ENCODE measurements around the gene ATP13A3. TPM values are rescaled to one million over a fixed set of nuclear protein-coding genes. Genes with fewer than 3 reads are reported as not detected.

ATP13A3 gene
- total RNA-seq, 1 donor from 2014 or later: 63.1 TPM

- no peak overlapping the region for H3K27ac Mint-ChIP-seq (ENCODE audit: unreplicated experiment)
- peaks cover 8% of the 10 kb centered on the region for H3K4me1 Mint-ChIP-seq (ENCODE audit: unreplicated experiment)
Observed at GRCh38 chr3:194474675-194475074, 12.1 kb downstream of the ATP13A3 start.

GRCh38 chr3:194472290-194472920 lies 14.4 kb downstream of the ATP13A3 start:
- Mint-ChIP-seq H3K4me3 (ENCODE audit: unreplicated experiment) (no peak overlapping the region), H3K4me1 (ENCODE audit: unreplicated experiment) (peaks cover 7% of the 10 kb centered on the region), H3K27me3 (ENCODE audit: unreplicated experiment) (no peaks in the 10 kb centered on the region), H3K36me3 (ENCODE audit: unreplicated experiment) (no peaks in the 10 kb centered on the region), H3K9me3 (ENCODE audit: unreplicated experiment) (no peaks in the 10 kb centered on the region), H3K27ac (ENCODE audit: unreplicated experiment) (no peak overlapping the region)
- TF ChIP-seq CTCF (IDR thresholded peaks at IDR 0.05): peak; percentile 92
- DNase-seq (ENCODE audit: extremely low spot score, unreplicated experiment): no peak

More at GRCh38 chr3:194474675-194475074, 12.1 kb downstream of the ATP13A3 start:
- Mint-ChIP-seq H3K27me3 (ENCODE audit: unreplicated experiment) (no peaks in the 10 kb centered on the region), H3K4me3 (ENCODE audit: unreplicated experiment) (no peak overlapping the region), H3K36me3 (ENCODE audit: unreplicated experiment) (no peaks in the 10 kb centered on the region), H3K9me3 (ENCODE audit: unreplicated experiment) (no peaks in the 10 kb centered on the region)
- TF ChIP-seq CTCF (IDR thresholded peaks at IDR 0.05): no peak
- DNase-seq (ENCODE audit: extremely low spot score, unreplicated experiment): no peak

DNA sequence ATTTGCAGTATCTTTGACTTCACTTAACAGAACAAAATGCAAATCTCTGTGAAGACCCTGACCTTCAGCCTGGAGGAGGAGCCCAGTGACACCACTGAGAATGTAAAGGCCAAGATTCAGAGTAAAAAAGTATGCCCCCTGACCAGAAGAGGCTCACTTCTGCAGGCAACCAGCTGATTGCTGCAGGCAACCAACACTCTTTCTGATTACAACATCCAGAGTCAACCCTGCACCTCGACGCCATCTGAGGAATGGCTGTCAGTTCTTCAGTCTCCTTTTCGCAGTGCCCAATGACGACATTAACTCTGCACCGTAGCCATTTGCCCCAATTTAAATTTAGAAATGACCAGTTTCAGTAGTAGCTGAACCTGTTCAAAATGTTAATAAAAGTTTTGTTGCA lies 14.9 kb downstream of the ATP13A3 start:
- DNase-seq (ENCODE audit: extremely low spot score, unreplicated experiment): no peak
- Mint-ChIP-seq H3K27me3 (ENCODE audit: unreplicated experiment) (no peaks in the 10 kb centered on the region), H3K4me3 (ENCODE audit: unreplicated experiment) (no peak overlapping the region), H3K27ac (ENCODE audit: unreplicated experiment) (no peak overlapping the region), H3K36me3 (ENCODE audit: unreplicated experiment) (no peaks in the 10 kb centered on the region), H3K4me1 (ENCODE audit: unreplicated experiment) (peaks cover 8% of the 10 kb centered on the region), H3K9me3 (ENCODE audit: unreplicated experiment) (no peaks in the 10 kb centered on the region)
- TF ChIP-seq CTCF (IDR thresholded peaks at IDR 0.05): no peak

DNA sequence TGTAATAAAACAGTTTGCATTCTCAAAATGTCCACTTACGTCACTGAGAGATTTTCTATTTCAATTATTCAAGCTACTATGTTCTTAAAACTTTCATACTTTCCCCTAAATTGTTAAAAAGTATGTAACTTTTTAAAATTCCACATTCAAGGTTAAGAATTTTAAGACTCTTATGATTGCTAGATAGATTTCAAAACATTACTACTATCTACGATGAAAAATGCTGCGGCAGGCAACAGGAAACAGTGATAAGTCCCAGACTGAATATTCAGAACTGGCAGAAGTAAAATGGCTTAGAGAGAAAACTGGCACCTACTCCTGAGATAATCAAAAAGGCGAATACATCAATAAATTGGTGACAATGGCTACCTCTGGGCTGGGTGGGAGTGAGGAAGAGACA lies 16.2 kb downstream of the ATP13A3 start:
- Mint-ChIP-seq H3K9me3 (ENCODE audit: unreplicated experiment) (no peaks in the 10 kb centered on the region), H3K36me3 (ENCODE audit: unreplicated experiment) (no peaks in the 10 kb centered on the region), H3K27ac (ENCODE audit: unreplicated experiment) (no peak overlapping the region), H3K4me1 (ENCODE audit: unreplicated experiment) (peaks cover 11% of the 10 kb centered on the region), H3K4me3 (ENCODE audit: unreplicated experiment) (no peak overlapping the region), H3K27me3 (ENCODE audit: unreplicated experiment) (no peaks in the 10 kb centered on the region)
- no peak for TF ChIP-seq CTCF (IDR thresholded peaks at IDR 0.05)
- DNase-seq (ENCODE audit: extremely low spot score, unreplicated experiment): no peak

GRCh38 chr3:194469977-194470376 lies 16.8 kb downstream of the ATP13A3 start:
- no peak for DNase-seq (ENCODE audit: extremely low spot score, unreplicated experiment)
- H3K4me1 Mint-ChIP-seq (ENCODE audit: unreplicated experiment): peaks cover 11% of the 10 kb centered on the region
- no peaks in the 10 kb centered on the region for H3K9me3 Mint-ChIP-seq (ENCODE audit: unreplicated experiment)
- H3K27me3 Mint-ChIP-seq (ENCODE audit: unreplicated experiment): no peaks in the 10 kb centered on the region
- H3K27ac Mint-ChIP-seq (ENCODE audit: unreplicated experiment): no peak overlapping the region
- no peak overlapping the region for H3K4me3 Mint-ChIP-seq (ENCODE audit: unreplicated experiment)
- H3K36me3 Mint-ChIP-seq (ENCODE audit: unreplicated experiment): no peaks in the 10 kb centered on the region
- TF ChIP-seq CTCF (IDR thresholded peaks at IDR 0.05): no peak

Data from osteocyte (in vitro differentiated cells).